ENCODE data around the gene UNC5C. TPM values are rescaled to one million over a fixed set of nuclear protein-coding genes. Genes with fewer than 3 reads are reported as not detected.

Gene UNC5C
- total and polyA plus RNA-seq, 2 of the 8 experiments (the other 6 are each of a cell fraction or from before 2014, with no cell fraction given), result 0.30 to 1.3 TPM

DNA sequence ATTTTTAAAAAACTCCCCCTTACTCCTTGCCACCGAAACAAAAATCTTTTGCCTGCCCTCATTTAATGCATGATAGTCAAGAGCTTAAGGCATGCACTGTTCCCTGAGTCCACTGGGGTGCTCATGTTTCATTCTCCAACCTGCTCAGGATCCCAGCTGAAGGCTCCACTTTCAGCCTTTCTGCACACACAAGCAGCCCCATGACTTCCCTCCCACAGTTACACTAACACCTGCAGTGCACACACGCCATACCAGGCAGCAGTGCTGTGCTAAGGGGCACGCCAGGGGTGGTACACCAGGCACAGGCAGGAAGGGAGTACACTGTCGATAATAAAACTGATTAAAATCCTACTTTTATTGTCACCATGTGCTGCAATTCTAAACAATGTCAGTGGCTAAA, 405.8 kb downstream of the UNC5C start:
- Histone ChIP-seq H3K4ac (replicated peaks; ENCODE audit: insufficient read length, low read depth, low read length) (no peak overlapping the region), H4K91ac (replicated peaks; ENCODE audit: insufficient read length, low read length) (no peak overlapping the region), H2BK20ac (ENCODE audit: low read length) (no peak overlapping the region), H2BK12ac (ENCODE audit: low read depth, low read length) (peak overlapping the region; percentile 50; the same call in 1 of the 2 replicates), H4K8ac (ENCODE audit: extremely low read depth, insufficient read depth, low read length) (no peak overlapping the region), H3K4me3 (ENCODE audit: extremely low read depth in 1 of 4, insufficient read depth in 2 of 4, low read depth in 3 of 4, low read length in 4 of 4) (no peak overlapping the region), H3K9ac (replicated peaks in 1 of 4; ENCODE audit: extremely low read depth in 1 of 4, low read depth in 3 of 4, low read length in 3 of 4) (no peak overlapping the region), H4K20me1 (replicated peaks in 1 of 2; ENCODE audit: control insufficient read depth in 1 of 2, insufficient read depth in 2 of 2, low read length in 2 of 2) (no peaks in the 10 kb centered on the region), H3K27me3 (replicated peaks in 1 of 4; ENCODE audit: control insufficient read depth in 3 of 4, extremely low read depth in 1 of 4, insufficient read depth in 3 of 4, low read length in 3 of 4) (no peaks in the 10 kb centered on the region), H3K79me2 (ENCODE audit: control insufficient read depth in 1 of 2, insufficient read depth in 2 of 2, low read length in 2 of 2) (no peaks in the 10 kb centered on the region), H2AFZ (ENCODE audit: low read length) (no peak overlapping the region; the same call in 1 of the 2 replicates), H3K56ac (replicated peaks; ENCODE audit: insufficient read length, low read depth, low read length) (no peak overlapping the region), H3K4me1 (replicated peaks in 1 of 4; ENCODE audit: control insufficient read depth in 3 of 4, insufficient read depth in 4 of 4, low read length in 3 of 4) (peaks cover 0 to 2% (median 0%) of the 10 kb centered on the region in 4 experiments; a peak in 1 of 7 replicates), H2AK5ac (ENCODE audit: low read depth, low read length) (no peak overlapping the region), H3K18ac (ENCODE audit: extremely low read depth, low read length) (no peak overlapping the region), H3K9me3 (ENCODE audit: insufficient read depth in 2 of 2, low read depth in 1 of 2, low read length in 1 of 2) (peaks cover 14 to 18% of the 10 kb centered on the region in 2 experiments; a peak in 3 of 4 replicates), H2BK5ac (ENCODE audit: low read depth, low read length) (no peak overlapping the region), H3K14ac (ENCODE audit: insufficient read length) (no peak overlapping the region), H3K23me2 (ENCODE audit: low read depth, low read length) (no peaks in the 10 kb centered on the region), H3K79me1 (ENCODE audit: low read depth, low read length) (no peaks in the 10 kb centered on the region), H2BK120ac (replicated peaks; ENCODE audit: low read depth, low read length) (no peak overlapping the region), H4K5ac (ENCODE audit: insufficient read length, low read depth, low read length) (no peak overlapping the region), H3K27ac (ENCODE audit: low read depth, low read length) (no peak overlapping the region), H3K23ac (ENCODE audit: insufficient read length) (no peak overlapping the region), H3K4me2 (ENCODE audit: insufficient read depth in 1 of 2, low read depth in 2 of 2, low read length in 2 of 2) (no peak overlapping the region), H3K36me3 (ENCODE audit: control insufficient read depth in 2 of 4, insufficient read depth in 4 of 4, low read length in 3 of 4) (peaks cover 0 to 4% (median 2%) of the 10 kb centered on the region in 4 experiments; a peak in 1 of 8 replicates), H2BK15ac (ENCODE audit: low read length) (no peak overlapping the region)
- POLR2A ChIA-PET (ENCODE audit: partially characterized antibody), result no interaction called here
- CTCF ChIA-PET (ENCODE audit: partially characterized antibody), result interaction anchor here (0.6 to 2.5 kb wide), 4 partner anchors 12 to 18 kb away, joined by 3 to 7 read pairs (median 4); no protein-coding TSS in a partner anchor
- no peak for FAIRE-seq
- 90% methylated on average over 4 of the region's 4 CpGs; no CpG with 5 or more reads in 1 of the 2 experiments for WGBS, 2 experiments (ENCODE audit: extremely low coverage in 1 of 2, insufficient coverage in 1 of 2, insufficient read length in 1 of 2, insufficient replicate concordance in 2 of 2, low coverage in 1 of 2, low lambda C conversion rate in 2 of 2, missing lambda C conversion rate in 1 of 2)
- DNase-seq (ENCODE audit: low read depth in 1 of 2, low spot score in 2 of 2), result no peak
- TF ChIP-seq JUND (IDR thresholded peaks at IDR 0.05; ENCODE audit: low read length) (no peak), CREB1 (IDR thresholded peaks at IDR 0.05) (no peak), EGR1 (IDR thresholded peaks at IDR 0.05; ENCODE audit: borderline replicate concordance, low read depth, low read length) (no peak), CHD1 (IDR thresholded peaks at IDR 0.05; ENCODE audit: low read depth, low read length) (no peak), SAP30 (IDR thresholded peaks at IDR 0.05; ENCODE audit: insufficient read depth, insufficient replicate concordance, low read length) (no peak), RNF2 (IDR thresholded peaks at IDR 0.05; ENCODE audit: borderline replicate concordance, low read depth, low read length, missing control alignments, poor library complexity, severe bottlenecking) (no peak), TAF7 (optimal IDR thresholded peaks at IDR 0.05; ENCODE audit: borderline replicate concordance, low read depth, low read length) (no peak)
- TF ChIP-seq, protein P1, sequence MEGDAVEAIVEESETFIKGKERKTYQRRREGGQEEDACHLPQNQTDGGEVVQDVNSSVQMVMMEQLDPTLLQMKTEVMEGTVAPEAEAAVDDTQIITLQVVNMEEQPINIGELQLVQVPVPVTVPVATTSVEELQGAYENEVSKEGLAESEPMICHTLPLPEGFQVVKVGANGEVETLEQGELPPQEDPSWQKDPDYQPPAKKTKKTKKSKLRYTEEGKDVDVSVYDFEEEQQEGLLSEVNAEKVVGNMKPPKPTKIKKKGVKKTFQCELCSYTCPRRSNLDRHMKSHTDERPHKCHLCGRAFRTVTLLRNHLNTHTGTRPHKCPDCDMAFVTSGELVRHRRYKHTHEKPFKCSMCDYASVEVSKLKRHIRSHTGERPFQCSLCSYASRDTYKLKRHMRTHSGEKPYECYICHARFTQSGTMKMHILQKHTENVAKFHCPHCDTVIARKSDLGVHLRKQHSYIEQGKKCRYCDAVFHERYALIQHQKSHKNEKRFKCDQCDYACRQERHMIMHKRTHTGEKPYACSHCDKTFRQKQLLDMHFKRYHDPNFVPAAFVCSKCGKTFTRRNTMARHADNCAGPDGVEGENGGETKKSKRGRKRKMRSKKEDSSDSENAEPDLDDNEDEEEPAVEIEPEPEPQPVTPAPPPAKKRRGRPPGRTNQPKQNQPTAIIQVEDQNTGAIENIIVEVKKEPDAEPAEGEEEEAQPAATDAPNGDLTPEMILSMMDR (IDR thresholded peaks at IDR 0.05; ENCODE audit: control extremely low read depth in 1 of 3, insufficient read depth in 1 of 3, low read depth in 1 of 3, low read length in 3 of 3), result peak in 1 of 3 experiments; percentile 25; a peak in 2 of 4 replicates
